IMR-90 (cell line): Measurements from ENCODE around the gene DISP2. TPM values are rescaled to one million over a fixed set of nuclear protein-coding genes. Genes with fewer than 3 reads are reported as not detected.

ENCODE experiments used
- ATAC-seq: fragments of 200-7000 bp; cut with Tn5 transposase; 2 replicates; pipeline ENCODE4 v1.9.1; 2020; ENCODE audit warnings: low read depth, mild to moderate bottlenecking, moderate library complexity
- BruUV-seq: library from RNA; stranded (reverse); fragments of 400-500 nt; replicated peaks from 2 replicates; lab custom pipeline; 2021; lab: Mats Ljungman, UMichigan
- CTCF ChIA-PET: fragments of 300-600 bp; formaldehyde crosslinking; extraction: SDS; loops from one replicate; lab custom pipeline; 2021; ENCODE audit warnings: antibody characterized with exemption; lab: Yijun Ruan, JAX
- POLR2A ChIA-PET: fragments of 300-600 bp; sonication (Branson Sonifier 250); formaldehyde crosslinking; loops from one replicate; lab custom pipeline; 2022; ENCODE audit warnings: antibody characterized with exemption; ENCODE audit not compliant: unreplicated experiment; lab: Charles Lee
- DNase-seq: peaks from one replicate; pipeline ENCODE4 v3.0.0; 2013
- H2AFZ ChIP-seq: replicated peaks from 2 replicates; pipeline ENCODE3; 2013; ENCODE audit warnings: low read length, mild to moderate bottlenecking; ENCODE audit not compliant: poor library complexity
- H2AK5ac ChIP-seq: 2 replicates; pipeline ENCODE4 v1.6.1; 2013; ENCODE audit warnings: low read depth, low read length, inconsistent platforms
- H2AK9ac ChIP-seq: replicated peaks from 2 replicates; pipeline ENCODE3; 2013; ENCODE audit warnings: mild to moderate bottlenecking, low read depth, low read length, moderate library complexity; ENCODE audit not compliant: poor library complexity
- H2BK120ac ChIP-seq: 2 replicates; pipeline ENCODE4 v1.6.1; 2013; ENCODE audit warnings: low read depth, low read length, inconsistent platforms
- H2BK15ac ChIP-seq: 3 replicates; pipeline ENCODE4 v1.6.1; 2013; ENCODE audit warnings: low read depth, low read length, inconsistent platforms
- H2BK20ac ChIP-seq: 2 replicates; pipeline ENCODE4 v1.6.1; 2013; ENCODE audit warnings: low read depth, mild to moderate bottlenecking, inconsistent platforms, low read length, moderate library complexity
- H2BK5ac ChIP-seq: 2 replicates; pipeline ENCODE4 v1.6.1; 2013; ENCODE audit warnings: mild to moderate bottlenecking, low read depth, low read length, inconsistent platforms; ENCODE audit not compliant: poor library complexity, severe bottlenecking
- H3K14ac ChIP-seq: replicated peaks from 2 replicates; pipeline ENCODE4 v1.6.1; 2013; ENCODE audit warnings: low read depth, low read length, inconsistent platforms
- H3K18ac ChIP-seq: 2 replicates; pipeline ENCODE4 v1.6.1; 2013; ENCODE audit warnings: low read depth, low read length, control low read depth
- H3K23ac ChIP-seq: 2 replicates; pipeline ENCODE4 v1.6.1; 2013; ENCODE audit warnings: low read depth, low read length, inconsistent platforms
- H3K27ac ChIP-seq: 2 replicates; pipeline ENCODE4 v1.5.1; 2013; ENCODE audit warnings: mild to moderate bottlenecking, control low read depth, low read length; ENCODE audit not compliant: insufficient read depth
- H3K27me3 ChIP-seq: 2 replicates; pipeline ENCODE4 v1.6.1; 2013; ENCODE audit warnings: low read length; ENCODE audit not compliant: control insufficient read depth, insufficient read depth
- H3K36me3 ChIP-seq: 2 replicates; pipeline ENCODE4 v1.6.1; 2013; ENCODE audit warnings: low read length, mixed read lengths; ENCODE audit not compliant: control insufficient read depth, insufficient read depth
- H3K4ac ChIP-seq: 2 replicates; pipeline ENCODE4 v1.6.1; 2013; ENCODE audit warnings: low read depth, low read length, inconsistent platforms
- H3K4me1 ChIP-seq: 2 replicates; pipeline ENCODE4 v1.6.1; 2013; ENCODE audit warnings: low read length, mixed read lengths; ENCODE audit not compliant: control insufficient read depth, insufficient read depth
- H3K4me2 ChIP-seq: 2 replicates; pipeline ENCODE4 v1.6.1; 2013; ENCODE audit warnings: low read depth, mild to moderate bottlenecking, control low read depth, low read length, moderate library complexity
- H3K4me3 ChIP-seq: 2 replicates; pipeline ENCODE4 v1.5.1; 2013; ENCODE audit warnings: low read depth, mild to moderate bottlenecking, control low read depth, low read length, moderate library complexity; ENCODE audit not compliant: insufficient read depth
- H3K56ac ChIP-seq: 2 replicates; pipeline ENCODE4 v1.6.1; 2013; ENCODE audit warnings: low read length, inconsistent platforms; ENCODE audit not compliant: insufficient read depth; ENCODE audit errors: extremely low read depth
- H3K79me1 ChIP-seq, 2 experiments: 2 replicates each; pipeline ENCODE4 v1.6.1; 2013; ENCODE audit warnings: low read length in 2 of 2, inconsistent platforms in 1 of 2, low read depth in 1 of 2
- H3K9ac ChIP-seq: 2 replicates; pipeline ENCODE4 v1.6.1; 2013; ENCODE audit warnings: low read depth, low read length, control low read depth
- H3K9me1 ChIP-seq: 2 replicates; pipeline ENCODE4 v1.6.1; 2013; ENCODE audit warnings: low read length, inconsistent platforms; ENCODE audit not compliant: insufficient read depth
- H3K9me3 ChIP-seq: 2 replicates; pipeline ENCODE4 v1.6.1; 2013; ENCODE audit warnings: low read length; ENCODE audit not compliant: control insufficient read depth, insufficient read depth
- H4K20me1 ChIP-seq: 2 replicates; pipeline ENCODE4 v1.6.1; 2013; ENCODE audit warnings: low read length, inconsistent platforms; ENCODE audit not compliant: insufficient read depth
- H4K5ac ChIP-seq: 2 replicates; pipeline ENCODE4 v1.6.1; 2013; ENCODE audit warnings: mild to moderate bottlenecking, low read depth, low read length, control low read depth
- H4K8ac ChIP-seq, 2 experiments: 2 replicates each; pipeline ENCODE4 v1.6.1; 2013; ENCODE audit warnings: low read depth in 2 of 2, low read length in 2 of 2, control low read depth in 1 of 2, inconsistent platforms in 1 of 2
- H4K91ac ChIP-seq: 2 replicates; pipeline ENCODE4 v1.6.1; 2013; ENCODE audit warnings: low read depth, low read length, inconsistent platforms; ENCODE audit not compliant: insufficient read depth
- BHLHE40 ChIP-seq: fragments of 150-350 bp; IDR thresholded peaks from 2 replicates; pipeline ENCODE4 v1.6.1; 2016; ENCODE audit warnings: mild to moderate bottlenecking, low read depth, low read length
- CHD1 ChIP-seq: IDR thresholded peaks from 2 replicates; pipeline ENCODE4 v1.6.1; 2012; ENCODE audit warnings: low read depth, low read length, improper control_type of control experiment
- CTCF ChIP-seq: conservative IDR thresholded peaks from 2 replicates; pipeline ENCODE4 v1.5.1; 2012; ENCODE audit warnings: mild to moderate bottlenecking, low read depth, low read length, improper control_type of control experiment
- FOS ChIP-seq: fragments of 150-350 bp; IDR thresholded peaks from 2 replicates; pipeline ENCODE4 v1.6.1; 2016; ENCODE audit warnings: low read depth, low read length
- MAFK ChIP-seq: IDR thresholded peaks from 2 replicates; pipeline ENCODE4 v1.6.1; 2012; ENCODE audit warnings: low read depth, low read length, improper control_type of control experiment
- MAZ ChIP-seq: IDR thresholded peaks from 2 replicates; pipeline ENCODE4 v1.6.1; 2012; ENCODE audit warnings: low read depth, mild to moderate bottlenecking, low read length, improper control_type of control experiment, moderate library complexity, borderline replicate concordance
- MXI1 ChIP-seq: IDR thresholded peaks from 2 replicates; pipeline ENCODE4 v1.6.1; 2012; ENCODE audit warnings: low read depth, mild to moderate bottlenecking, low read length, moderate library complexity, borderline replicate concordance
- NFE2L2 ChIP-seq: fragments of 150-350 bp; IDR thresholded peaks from 2 replicates; pipeline ENCODE4 v1.6.1; 2016; ENCODE audit warnings: low read depth, mild to moderate bottlenecking, low read length
- POLR2A ChIP-seq: IDR thresholded peaks from 2 replicates; pipeline ENCODE4 v1.6.1; 2012; ENCODE audit warnings: mild to moderate bottlenecking, low read depth, low read length
- RAD21 ChIP-seq: IDR thresholded peaks from 2 replicates; pipeline ENCODE4 v1.6.1; 2012; ENCODE audit warnings: low read length, improper control_type of control experiment
- RCOR1 ChIP-seq: IDR thresholded peaks from 2 replicates; pipeline ENCODE4 v1.6.1; 2012; ENCODE audit warnings: mild to moderate bottlenecking, low read length, improper control_type of control experiment; ENCODE audit not compliant: insufficient replicate concordance
- RFX5 ChIP-seq: IDR thresholded peaks from 2 replicates; pipeline ENCODE4 v1.8.0; 2012; ENCODE audit warnings: low read depth, mild to moderate bottlenecking, low read length, moderate library complexity
- SMC3 ChIP-seq: fragments of 150-350 bp; IDR thresholded peaks from 2 replicates; pipeline ENCODE4 v1.6.1; 2016; ENCODE audit warnings: low read depth, mild to moderate bottlenecking, antibody characterized with exemption, low read length, moderate library complexity
- USF2 ChIP-seq: fragments of 150-350 bp; IDR thresholded peaks from 2 replicates; pipeline ENCODE4 v1.6.1; 2017; ENCODE audit warnings: mild to moderate bottlenecking, antibody characterized with exemption, low read length, low read depth
- WGBS, 2 experiments: methylation state at CpG; one replicate each; pipeline versions ENCODE4 v1.1.5 to v1.1.7; 2013; ENCODE audit warnings: missing lambda C conversion rate in 2 of 2; ENCODE audit not compliant: insufficient read length in 1 of 2; ENCODE audit errors: extremely low coverage in 2 of 2; 5-methylcytosine and 5-hydroxymethylcytosine counted together
- dilution Hi-C: fragments of 300-500 bp; cut with HindIII; formaldehyde crosslinking; loops from one replicate; pipeline ENCODE4 v1.14.3; 2018; ENCODE audit warnings: low sequenced_read_pairs; ENCODE audit not compliant: unreplicated experiment
- in situ Hi-C: fragments of 300-500 bp; cut with MboI; formaldehyde crosslinking; loops from 3 replicates; pipeline ENCODE4 v1.14.3; 2019; ENCODE audit warnings: low sequenced_read_pairs, inconsistent platforms, mixed read lengths
- intact Hi-C: fragments of 100-400 bp; cut with micrococcal nuclease; formaldehyde crosslinking; loops from 2 replicates; pipeline ENCODE4 v1.10.0; 2022
- polyA plus RNA-seq, 3 experiments: library from polyadenylated mRNA; depleted of rRNA; stranded (reverse); fragments of >200 nt; gene quantifications; 2 replicates each; pipeline ENCODE4 v1.2.3, GENCODE V29; 2012; ENCODE audit warnings: low replicate concordance in 1 of 3
- total RNA-seq: library from RNA; depleted of rRNA; stranded (reverse); fragments of >200 nt; gene quantifications from 2 replicates; pipeline ENCODE4 v1.2.3, GENCODE V29; 2012
- TF ChIP-seq, protein P1 (sequence below): fragments of 150-350 bp; IDR thresholded peaks from 2 replicates; pipeline ENCODE4 v1.6.1; 2016; ENCODE audit warnings: low read depth, mild to moderate bottlenecking, low read length, moderate library complexity, borderline replicate concordance

Gene DISP2
- total and polyA plus RNA-seq, 2 of the 4 experiments (the other 2 are of a cell fraction) = 0.34 to 0.36 TPM

- in situ Hi-C loops = no loop called here
- Histone ChIP-seq H3K4me3 (no peak overlapping the region), H3K36me3 (peaks cover 2% of the 10 kb centered on the region), H3K23ac (peak overlapping the region; percentile 63; the same call in 1 of the 2 replicates), H2BK120ac (peak overlapping the region; percentile 63; the same call in 1 of the 2 replicates), H3K27me3 (no peaks in the 10 kb centered on the region), H2AK5ac (peak overlapping the region; percentile 65; the same call in 1 of the 2 replicates), H3K9me1 (peaks cover 40% of the 10 kb centered on the region), H3K4me2 (no peak overlapping the region), H3K14ac (peak overlapping the region; percentile 57), H2BK20ac (peak overlapping the region; percentile 32; the same call in 1 of the 2 replicates), H4K8ac (peak overlapping the region in 1 of 2 experiments; percentile 41; a peak in 1 of 4 replicates), H3K18ac (0 out of 2 replicates have a peak overlapping the region, but pooled peaks have one; percentile 6), H2BK15ac (peak overlapping the region; percentile 28; the same call in 1 of the 3 replicates), H3K27ac (peak overlapping the region; percentile 12; the same call in 1 of the 2 replicates), H3K4me1 (peaks cover 55% of the 10 kb centered on the region), H2AFZ (no peak overlapping the region), H2AK9ac (no peak overlapping the region), H4K5ac (peak overlapping the region; percentile 33), H4K20me1 (peaks cover 10% of the 10 kb centered on the region; the same call in 1 of the 2 replicates), H3K56ac (no peak overlapping the region), H2BK5ac (peak overlapping the region; percentile 74), H4K91ac (peak overlapping the region; percentile 38), H3K9ac (0 out of 2 replicates have a peak overlapping the region, but pooled peaks have one; percentile 2), H3K9me3 (no peaks in the 10 kb centered on the region), H3K4ac (peak overlapping the region; percentile 86), H3K79me1 (peaks cover 33 to 85% of the 10 kb centered on the region in 2 experiments)
- ATAC-seq = no peak
- intact Hi-C loops = no loop called here
- TF ChIP-seq POLR2A (no peak), FOS (no peak), RCOR1 (no peak), RFX5 (no peak), MAFK (no peak), CHD1 (no peak), CTCF (no peak), MXI1 (no peak), BHLHE40 (no peak), USF2 (no peak), RAD21 (no peak), SMC3 (no peak), MAZ (no peak), NFE2L2 (no peak)
- TF ChIP-seq, protein P1, sequence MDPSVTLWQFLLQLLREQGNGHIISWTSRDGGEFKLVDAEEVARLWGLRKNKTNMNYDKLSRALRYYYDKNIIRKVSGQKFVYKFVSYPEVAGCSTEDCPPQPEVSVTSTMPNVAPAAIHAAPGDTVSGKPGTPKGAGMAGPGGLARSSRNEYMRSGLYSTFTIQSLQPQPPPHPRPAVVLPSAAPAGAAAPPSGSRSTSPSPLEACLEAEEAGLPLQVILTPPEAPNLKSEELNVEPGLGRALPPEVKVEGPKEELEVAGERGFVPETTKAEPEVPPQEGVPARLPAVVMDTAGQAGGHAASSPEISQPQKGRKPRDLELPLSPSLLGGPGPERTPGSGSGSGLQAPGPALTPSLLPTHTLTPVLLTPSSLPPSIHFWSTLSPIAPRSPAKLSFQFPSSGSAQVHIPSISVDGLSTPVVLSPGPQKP = no peak
- no peak for DNase-seq
- 65% methylated on average over 4 of the region's 7 CpGs; no CpG with 5 or more reads in 1 of the 2 experiments for WGBS, 2 experiments
- POLR2A ChIA-PET = interaction anchor here (1.2 kb wide), 2 partner anchors 9 to 11 kb away, joined by 3 to 4 read pairs; partner anchors contain the start of gene CCDC9B
- BruUV-seq = no TSS peak
- CTCF ChIA-PET = interaction anchor here (1.8 kb wide), 1 partner anchor 14 kb away, joined by 4 read pairs; no protein-coding TSS in a partner anchor
- dilution Hi-C loops = no loop called here
Observed at GRCh38 chr15:40329804-40330203, 28.2 kb upstream of the DISP2 start.
